Dermis blood vessel endothelial cell (primary cell): Measurements from ENCODE around the gene ESCO1. TPM values are rescaled to one million over a fixed set of nuclear protein-coding genes. Genes with fewer than 3 reads are reported as not detected.

ENCODE experiments used
- DNase-seq: peaks from one replicate; pipeline ENCODE4 v3.0.0; 2010
- total RNA-seq: library from RNA; depleted of rRNA; stranded (reverse); fragments of >200 nt; gene quantifications from 2 replicates; pipeline ENCODE4 v1.2.3, GENCODE V29; 2014

Gene ESCO1
- total RNA-seq, 1 donor from 2014 or later: 15.8 TPM

- DNase-seq: peak; percentile 56
Observed at GRCh38 chr18:21575656-21576055, 24.8 kb downstream of the ESCO1 start.

GRCh38 chr18:21571772-21572171 is 28.7 kb downstream of the ESCO1 start:
- DNase-seq: no peak

GRCh38 chr18:21559195-21559594 is 41.3 kb downstream of the ESCO1 start:
- DNase-seq: no peak

GRCh38 chr18:21557607-21558253 is 42.8 kb downstream of the ESCO1 start:
- no peak for DNase-seq

- DNase-seq: no peak
Observed at GRCh38 chr18:21550510-21550970, 50.0 kb downstream of the ESCO1 start.

- no peak for DNase-seq
Observed at GRCh38 chr18:21548647-21549046, 51.9 kb downstream of the ESCO1 start.

- DNase-seq: no peak
Observed at GRCh38 chr18:21546423-21546822, 54.1 kb downstream of the ESCO1 start.

GRCh38 chr18:21538230-21538629 is 62.3 kb downstream of the ESCO1 start:
- DNase-seq: no peak

- no peak for DNase-seq
Observed at GRCh38 chr18:21534327-21534726, 66.2 kb downstream of the ESCO1 start.

GRCh38 chr18:21526463-21526862 is 74.0 kb downstream of the ESCO1 start:
- DNase-seq: no peak

- DNase-seq: no peak
Observed at GRCh38 chr18:21525916-21526315, 74.6 kb downstream of the ESCO1 start.

- no peak for DNase-seq
Observed at GRCh38 chr18:21522530-21522929, 78.0 kb downstream of the ESCO1 start.

GRCh38 chr18:21513741-21514140 is 86.8 kb downstream of the ESCO1 start:
- no peak for DNase-seq

GRCh38 chr18:21513292-21513691 is 87.2 kb downstream of the ESCO1 start:
- DNase-seq: peak; percentile 12

GRCh38 chr18:21509062-21509461 is 91.4 kb downstream of the ESCO1 start:
- DNase-seq: no peak

GRCh38 chr18:21507913-21508701 is 92.4 kb downstream of the ESCO1 start:
- DNase-seq: no peak

GRCh38 chr18:21502661-21503060 is 97.8 kb downstream of the ESCO1 start:
- no peak for DNase-seq

GRCh38 chr18:21499997-21500396 is 100.5 kb downstream of the ESCO1 start:
- DNase-seq: no peak

GRCh38 chr18:21496277-21496835 is 104.1 kb downstream of the ESCO1 start:
- DNase-seq: no peak

- DNase-seq: no peak
Observed at GRCh38 chr18:21490748-21491147, 109.8 kb downstream of the ESCO1 start.

GRCh38 chr18:21489919-21490495 is 110.5 kb downstream of the ESCO1 start:
- DNase-seq: no peak

- DNase-seq: peak; percentile 85
Observed at GRCh38 chr18:21489119-21489750, 111.3 kb downstream of the ESCO1 start.

GRCh38 chr18:21486905-21487437 is 113.5 kb downstream of the ESCO1 start:
- no peak for DNase-seq
